SIG-M5 treated with dmso at 0.1 percent for 504 hours (cell line): ENCODE data around the gene SAMD14.

Experiments
- DNase-seq: peaks from one replicate; lab custom pipeline; 2025; ENCODE audit not compliant: unreplicated experiment; lab: John Stamatoyannopoulos, UW

The SAMD14 gene

GRCh38 chr17:50133769-50134099, 3.8 kb upstream of the SAMD14 start:
- DNase-seq, result no peak

DNA sequence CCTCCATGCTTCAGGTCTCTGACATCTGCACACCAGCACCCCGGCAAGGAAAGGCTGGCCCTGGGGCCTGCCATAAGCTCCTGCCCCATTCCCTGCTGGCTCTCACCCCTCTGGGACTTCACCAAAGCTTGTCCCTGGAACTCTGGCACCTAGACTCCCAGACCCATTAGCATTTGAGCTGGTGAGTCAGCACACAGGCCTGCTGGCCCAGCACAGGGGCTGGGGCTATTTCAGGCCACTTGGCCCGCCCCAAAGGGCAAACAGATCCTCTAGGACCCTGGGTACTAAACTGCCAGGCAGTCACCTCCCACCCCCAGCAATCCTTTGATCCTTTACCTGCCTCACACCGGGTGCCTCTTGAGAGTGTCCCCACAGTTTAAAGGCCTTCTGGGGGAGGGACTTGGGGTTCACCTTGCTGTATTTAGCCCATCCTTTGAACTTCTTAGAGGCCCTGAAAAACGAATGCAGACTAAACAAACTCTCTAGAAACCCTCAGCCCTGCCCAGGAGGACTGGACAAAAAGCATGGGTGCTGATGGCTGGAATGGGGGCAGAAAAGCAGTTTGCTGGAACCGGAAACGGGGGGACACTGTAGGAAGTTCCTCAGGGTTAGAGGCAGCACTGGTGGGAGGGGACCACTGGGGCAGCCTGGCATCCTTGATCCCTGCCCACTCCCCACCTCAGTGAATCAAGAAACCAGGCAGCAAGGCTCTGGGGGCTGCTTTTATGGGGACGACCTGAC, 3.2 kb upstream of the SAMD14 start:
- DNase-seq, result no peak

- no peak for DNase-seq
Observed at GRCh38 chr17:50132104-50132794, 2.3 kb upstream of the SAMD14 start.

DNA sequence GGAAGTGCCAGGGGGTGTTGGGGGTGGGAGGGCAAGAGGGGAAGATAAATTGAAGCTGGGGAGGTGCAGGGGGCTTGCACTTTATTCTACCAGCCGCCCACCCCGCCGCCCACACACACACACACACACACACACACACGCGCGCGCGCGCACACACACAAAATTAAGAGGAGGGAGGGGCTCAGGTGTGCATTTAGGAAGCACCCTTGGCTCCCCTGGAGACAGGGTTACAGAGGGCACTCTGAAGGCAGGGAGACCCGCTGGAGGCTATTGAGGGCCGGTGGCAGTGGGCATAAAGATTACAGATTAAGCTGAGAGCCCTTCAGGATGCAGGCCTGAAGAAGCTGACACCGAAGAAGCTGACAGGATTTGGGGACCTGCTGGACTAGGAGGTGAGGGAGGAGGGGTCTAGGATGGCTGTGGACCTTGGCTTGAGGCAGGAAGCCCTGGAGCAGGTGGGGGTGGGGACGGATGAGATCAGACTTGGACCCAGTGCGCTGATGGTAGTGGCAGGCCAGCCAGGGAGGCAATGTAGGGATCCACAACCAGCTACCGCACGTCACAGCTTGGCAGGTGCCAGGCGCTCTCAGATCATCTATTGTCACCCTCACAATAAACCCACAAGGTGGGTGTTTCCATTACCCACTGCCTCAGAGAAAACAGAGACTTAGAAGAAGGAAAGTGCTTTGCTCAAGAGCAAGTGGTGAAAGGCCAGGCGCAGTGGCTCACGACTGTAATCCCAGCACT, 772 bp upstream of the SAMD14 start:
- DNase-seq, result no peak

GRCh38 chr17:50129353-50129727, 620 bp downstream of the SAMD14 start:
- no peak for DNase-seq

- DNase-seq, result no peak
Observed at GRCh38 chr17:50128441-50129352, 1.3 kb downstream of the SAMD14 start.

DNA sequence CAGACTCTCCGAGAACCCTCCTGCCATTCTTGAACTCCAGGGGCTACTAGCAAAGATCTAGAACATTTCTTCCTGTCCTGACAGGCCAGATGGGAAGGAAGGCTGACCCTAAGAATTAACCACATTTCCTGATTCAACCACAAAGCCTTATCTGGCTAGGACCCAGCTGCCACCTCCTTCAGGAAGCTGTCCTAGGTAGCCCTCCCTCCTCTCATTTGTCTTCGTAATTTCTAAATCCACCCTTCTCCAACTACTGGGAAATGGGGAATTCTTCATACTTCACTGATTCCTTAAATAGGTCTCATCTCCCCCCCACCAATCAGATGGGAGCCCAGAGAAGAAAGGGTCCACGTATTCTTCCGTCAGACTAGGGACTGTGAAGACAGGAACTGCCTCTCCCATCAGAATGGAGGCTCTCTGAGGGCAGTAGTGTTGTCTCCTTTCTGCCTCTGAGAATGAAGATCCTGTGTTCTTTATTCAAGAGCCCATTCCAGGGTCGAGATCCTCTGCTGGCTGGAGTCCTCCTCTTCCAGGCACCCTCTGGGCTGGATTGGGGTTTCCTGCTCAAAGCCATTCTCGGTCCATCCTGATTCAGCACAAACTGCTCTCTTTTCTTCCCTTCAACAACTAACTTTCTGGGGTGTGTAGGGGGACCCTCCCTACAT, 2.1 kb downstream of the SAMD14 start:
- DNase-seq, result no peak

DNA sequence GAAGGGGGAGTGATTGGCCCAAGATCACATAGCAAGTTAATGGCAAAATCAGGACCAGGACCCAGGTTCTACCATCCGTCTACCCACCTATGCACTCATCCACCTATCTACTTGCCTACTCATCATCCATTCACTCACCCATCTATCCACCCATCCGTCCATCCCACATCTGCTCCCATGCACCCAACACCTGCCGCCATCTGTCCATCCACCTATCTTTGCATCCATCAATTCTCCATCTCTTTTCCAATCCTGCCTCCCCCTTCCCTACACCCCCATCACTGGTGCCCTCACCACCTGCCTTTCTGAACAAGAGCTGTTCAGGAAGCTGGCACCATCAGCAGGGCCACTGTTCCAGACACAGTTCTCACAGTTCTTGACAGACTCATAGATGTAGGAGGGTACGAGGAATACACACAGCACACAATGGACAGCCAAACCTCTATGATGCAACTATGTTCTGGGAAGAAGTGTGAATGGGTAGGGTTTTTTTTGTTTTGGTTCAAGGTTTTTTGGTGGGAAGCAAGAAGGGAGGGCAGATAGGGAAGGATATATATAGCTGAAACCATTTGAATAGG, 4.5 kb downstream of the SAMD14 start:
- DNase-seq, result no peak

- no peak for DNase-seq
Observed at GRCh38 chr17:50123649-50124349, 6.2 kb downstream of the SAMD14 start.

- no peak for DNase-seq
Observed at GRCh38 chr17:50122945-50123344, 7.0 kb downstream of the SAMD14 start.

DNA sequence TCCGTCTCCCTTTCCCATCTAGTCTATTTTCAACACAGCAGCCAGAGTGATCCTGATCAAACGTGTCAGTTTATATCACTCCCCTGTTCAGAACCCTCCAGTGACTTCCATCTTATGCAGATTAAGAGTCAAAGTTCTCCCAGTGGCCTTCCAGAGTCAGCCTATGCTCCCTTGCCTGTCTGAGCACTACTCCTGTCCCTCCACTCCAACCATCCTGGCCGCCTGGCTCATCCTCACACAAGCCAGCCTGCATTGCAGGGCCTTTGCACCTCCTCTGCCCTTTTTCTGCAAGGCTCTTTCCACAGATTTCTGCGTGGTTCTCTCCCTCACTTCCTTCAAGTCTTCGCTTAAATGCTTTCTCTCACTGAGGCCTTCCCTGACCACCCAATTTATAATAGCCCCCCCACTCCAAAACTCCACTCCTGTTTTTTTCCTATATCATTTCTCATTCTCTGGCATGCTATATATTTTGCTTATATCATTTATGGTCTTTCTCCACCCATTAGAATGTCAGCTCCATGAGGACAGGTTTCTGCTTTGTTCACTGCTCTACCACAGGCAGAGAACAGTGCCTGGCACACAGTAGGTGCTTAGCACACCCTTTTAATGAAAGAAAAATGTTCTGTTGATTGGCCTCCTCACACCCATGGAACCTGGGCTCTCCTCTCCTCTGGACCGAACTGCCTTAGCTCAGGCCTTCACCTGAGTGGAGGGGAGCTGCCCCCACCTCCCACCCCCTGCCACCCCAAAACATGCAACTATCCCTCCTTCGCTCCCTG, 9.3 kb downstream of the SAMD14 start:
- DNase-seq, result no peak

- DNase-seq, result no peak
Observed at GRCh38 chr17:50118828-50119218, 11.1 kb downstream of the SAMD14 start.

DNA sequence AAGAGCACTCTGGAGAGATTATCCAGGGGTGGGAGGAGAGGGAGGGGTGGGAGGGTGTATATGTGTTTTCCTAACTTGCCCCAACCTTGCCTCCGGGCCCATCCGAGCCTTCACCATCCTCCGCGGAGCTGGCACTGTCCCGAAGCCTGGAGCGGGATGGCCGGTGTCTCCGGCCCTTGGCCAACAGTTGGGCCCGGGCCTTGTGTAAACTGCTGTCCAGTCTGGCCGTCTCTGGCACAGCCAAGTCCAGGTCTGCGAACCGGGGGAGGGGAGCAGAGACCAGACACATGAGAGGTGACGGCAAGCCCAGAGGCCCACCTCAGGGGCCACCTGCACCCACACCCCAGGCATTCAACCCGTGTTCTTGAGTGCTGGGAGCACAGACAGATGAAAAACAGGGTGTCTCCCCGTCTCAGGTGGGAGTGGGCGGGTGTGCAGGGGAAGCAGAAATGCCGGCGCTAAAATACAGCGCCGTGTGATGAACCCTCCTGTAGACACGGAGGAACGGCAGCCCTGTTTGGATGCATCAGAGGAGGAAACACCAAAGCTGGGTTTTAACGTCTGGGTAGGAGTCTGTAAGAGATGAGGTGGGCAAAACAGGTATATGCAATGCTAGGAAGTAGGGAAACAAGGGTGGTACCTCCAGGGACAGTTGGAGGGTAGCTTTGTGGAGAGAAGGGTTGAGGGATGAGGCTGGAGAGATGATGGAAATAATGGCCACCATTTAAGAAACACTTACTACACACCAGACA, 11.7 kb downstream of the SAMD14 start:
- no peak for DNase-seq

- DNase-seq, result peak; percentile 24
Observed at GRCh38 chr17:50117202-50118051, 12.5 kb downstream of the SAMD14 start.

DNA sequence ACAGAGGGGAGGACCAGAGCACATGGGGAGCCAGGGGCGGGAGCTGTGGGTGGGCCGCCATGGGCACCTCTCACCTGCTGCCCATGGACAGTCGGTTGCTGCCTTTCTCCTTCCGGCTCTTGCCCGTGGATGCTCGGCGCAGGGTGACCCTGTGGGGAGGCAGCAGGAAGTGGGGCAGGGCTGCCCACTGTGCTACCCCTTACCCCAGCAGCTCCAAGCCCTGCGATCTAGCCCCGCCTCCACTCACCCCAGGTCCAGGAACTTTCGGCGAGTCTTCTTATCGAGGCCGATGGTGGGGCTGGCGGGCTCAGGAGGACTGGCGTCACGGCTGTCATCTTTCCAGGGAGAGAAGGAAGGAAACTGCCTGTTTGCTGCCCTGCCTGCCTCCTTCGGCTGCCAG, 14.2 kb downstream of the SAMD14 start:
- no peak for DNase-seq

DNA sequence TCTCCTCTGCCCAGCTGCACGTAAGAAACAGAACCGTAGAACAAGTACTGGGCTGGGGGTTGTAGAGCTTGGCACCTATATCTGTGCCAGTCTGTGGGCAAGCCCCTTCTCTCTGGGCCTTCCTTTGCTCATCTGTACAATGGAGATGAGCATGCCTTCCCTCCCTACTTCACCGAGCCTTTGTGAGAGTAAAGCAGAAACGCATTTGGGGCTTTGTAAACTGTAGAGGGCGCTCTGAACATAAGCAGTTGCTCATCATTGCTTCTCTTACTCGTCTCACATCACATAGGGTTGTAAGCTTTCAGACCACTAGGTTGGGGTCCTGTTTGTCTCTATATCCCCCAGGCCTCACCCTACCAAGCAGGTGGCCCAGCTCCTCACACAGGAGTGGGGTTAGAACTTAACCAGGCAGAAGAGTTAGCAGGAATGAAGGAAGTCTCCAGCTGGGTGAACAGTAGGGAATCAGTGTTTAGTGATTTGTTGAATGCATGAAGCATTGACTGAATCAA, 15.1 kb downstream of the SAMD14 start:
- DNase-seq, result peak; percentile 82

DNA sequence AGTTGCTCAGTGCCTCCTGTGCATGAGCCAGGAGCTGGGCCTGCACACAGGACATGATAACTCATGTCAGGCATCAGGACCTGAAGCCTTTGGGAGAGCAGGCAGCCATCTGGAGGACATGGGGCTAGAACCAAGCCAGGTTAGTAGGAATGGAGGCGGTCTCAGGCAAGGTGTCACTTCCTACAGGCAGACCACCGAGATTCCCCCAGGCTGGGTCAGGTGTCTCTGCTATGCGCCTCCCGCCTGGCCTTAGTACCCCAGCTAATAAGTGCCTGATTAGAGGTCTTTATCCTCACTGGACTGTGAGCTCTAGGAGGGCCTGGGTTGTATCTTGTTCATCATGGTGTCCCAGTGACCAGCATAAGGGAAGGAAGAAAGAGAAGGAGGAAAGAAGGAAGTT, 15.6 kb downstream of the SAMD14 start:
- no peak for DNase-seq
